ENCODE measurements around the gene IRX4.

The IRX4 gene

DNA sequence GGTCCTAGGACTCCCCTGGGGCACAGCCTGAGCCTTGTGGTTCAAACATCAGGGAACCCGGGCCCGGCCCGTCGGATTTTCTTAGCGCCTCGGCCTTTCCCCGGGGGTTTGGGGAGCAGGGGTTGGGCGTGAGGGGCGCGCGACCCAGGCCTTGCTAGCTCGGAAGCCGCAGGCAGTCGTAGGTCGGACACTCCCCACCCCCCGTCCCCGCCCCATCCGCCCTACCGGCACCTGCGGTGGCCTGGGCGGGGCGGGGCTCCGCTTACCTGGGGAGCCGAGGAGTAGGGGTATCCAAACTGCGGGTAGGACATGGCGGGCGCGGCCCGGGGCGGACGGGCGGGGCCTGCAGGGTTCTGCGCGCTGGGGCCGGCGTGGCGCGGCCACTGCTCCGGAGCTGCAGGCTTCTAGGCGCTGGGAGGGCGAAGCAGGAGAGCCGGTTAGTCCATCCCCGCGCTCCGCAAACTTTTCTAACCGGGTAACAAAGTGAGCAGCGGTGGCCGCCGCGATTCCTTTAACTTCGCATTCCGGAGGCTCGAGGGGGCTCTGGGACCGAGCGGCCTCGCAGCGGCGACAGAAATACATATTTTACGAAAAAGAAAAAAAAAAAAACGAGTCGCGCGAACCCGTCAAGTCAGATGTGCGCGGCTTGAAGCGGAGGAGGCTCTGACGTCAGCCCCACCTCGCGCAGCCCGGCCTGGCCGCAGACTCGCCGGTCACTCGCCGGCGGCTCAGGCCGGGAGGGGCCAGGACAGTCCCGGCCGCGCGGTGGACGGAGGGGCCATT, at the start of gene IRX4:
TSS of gene IRX4 (minus strand) at position 589 of the 783 bp plus-strand sequence. CDS start at position 311, 278 bp downstream.
- no peak for TF ChIP-seq ZNF274 (IDR thresholded peaks at IDR 0.05; ENCODE audit: low read depth, low read length)
- no peak within 1 kb of the TSS for H3K4me3 ChIP-seq (ENCODE audit: low read length)

GRCh38 chr5:1931604-1932231, 49.0 kb upstream of the IRX4 start:
- TF ChIP-seq ZNF274 (IDR thresholded peaks at IDR 0.05; ENCODE audit: low read depth, low read length) = no peak
- H3K4me3 ChIP-seq (ENCODE audit: low read length) = no peak overlapping the region

DNA sequence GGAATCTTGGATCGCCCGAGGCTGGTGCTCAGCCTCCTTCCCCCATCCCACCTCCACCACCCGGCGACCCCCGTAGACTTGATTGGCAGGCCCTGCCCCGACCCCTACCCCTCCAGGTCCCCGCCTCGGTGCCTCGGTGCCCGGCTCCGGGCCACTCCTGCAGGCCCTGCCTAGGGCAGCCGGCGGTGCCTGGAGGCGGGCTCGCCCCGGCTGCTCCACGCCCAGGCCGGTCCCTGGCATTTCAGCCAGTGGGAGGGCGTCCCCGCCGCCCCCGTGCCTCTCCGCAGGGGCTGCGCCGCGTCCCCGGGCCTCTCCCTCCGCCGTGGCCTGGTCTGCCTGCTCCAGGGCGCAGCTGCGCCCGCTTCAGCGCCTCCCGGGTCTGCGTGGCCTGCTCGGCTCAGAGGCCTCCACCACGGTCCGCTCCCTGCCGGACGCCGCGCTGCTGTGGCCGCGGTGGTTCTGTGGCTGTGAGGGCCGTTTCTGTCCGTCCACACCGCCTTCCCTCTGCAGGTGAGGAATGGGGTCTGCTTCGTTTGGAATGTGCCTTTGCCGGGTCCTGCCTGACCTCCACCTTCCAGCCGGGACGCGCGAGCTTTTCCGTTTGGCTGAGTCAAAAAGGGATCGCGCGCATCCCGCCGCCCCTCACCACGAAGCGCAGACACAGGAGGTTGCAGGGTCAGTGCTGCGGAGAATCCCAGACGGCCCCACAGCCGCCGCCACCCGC, 48.3 kb upstream of the IRX4 start:
- no peak for TF ChIP-seq ZNF274 (IDR thresholded peaks at IDR 0.05; ENCODE audit: low read depth, low read length)
- H3K4me3 ChIP-seq (ENCODE audit: low read length) = no peak overlapping the region

GRCh38 chr5:1930501-1930879, 47.8 kb upstream of the IRX4 start:
- no peak overlapping the region for H3K4me3 ChIP-seq (ENCODE audit: low read length)
- TF ChIP-seq ZNF274 (IDR thresholded peaks at IDR 0.05; ENCODE audit: low read depth, low read length) = no peak

DNA sequence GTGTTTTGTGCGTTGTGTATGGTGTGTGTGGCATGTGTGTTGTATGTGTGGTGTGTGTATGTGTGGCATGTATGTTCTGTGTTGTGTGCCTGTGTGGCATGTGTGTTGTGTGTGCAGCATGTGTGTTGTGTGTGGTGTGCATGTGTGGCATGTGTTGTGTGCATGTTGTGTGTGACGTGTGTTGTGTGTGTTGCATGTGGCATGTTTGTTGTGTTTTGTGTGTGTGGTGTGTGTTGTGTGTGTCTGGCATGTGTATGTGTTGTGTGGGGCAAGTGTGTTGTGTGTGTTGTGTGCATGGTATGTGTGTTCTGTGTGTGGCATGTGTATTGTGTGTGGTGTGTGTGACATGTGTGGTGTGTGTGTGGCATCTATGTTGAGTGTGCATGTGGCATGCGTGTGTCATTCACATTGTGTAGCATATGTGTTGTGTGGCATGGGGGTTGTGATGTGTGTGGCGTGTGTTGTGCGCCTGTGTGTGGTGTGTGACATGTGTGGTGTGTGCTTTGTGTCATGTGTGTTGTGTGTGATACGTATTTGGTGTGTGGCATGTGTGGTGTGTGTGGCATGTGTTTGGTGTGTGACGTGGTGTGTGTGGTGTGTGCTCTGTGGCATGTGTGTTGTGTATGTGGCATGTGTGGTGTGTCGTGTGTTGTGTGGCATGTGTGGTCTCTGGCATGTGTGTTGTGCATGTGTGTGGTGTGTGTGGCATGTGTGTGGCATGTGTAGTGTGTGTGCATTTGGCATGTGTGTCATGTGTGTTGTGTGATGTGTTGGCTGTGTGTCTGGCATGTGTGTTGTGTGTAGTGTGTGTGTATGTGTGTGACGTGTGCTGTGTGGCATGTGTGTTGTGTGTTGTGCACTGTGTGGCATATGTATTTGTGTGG, 46.6 kb upstream of the IRX4 start:
- TF ChIP-seq ZNF274 (IDR thresholded peaks at IDR 0.05; ENCODE audit: low read depth, low read length) = no peak
- no peak overlapping the region for H3K4me3 ChIP-seq (ENCODE audit: low read length)

- H3K4me3 ChIP-seq (ENCODE audit: low read length) = no peak overlapping the region
- TF ChIP-seq ZNF274 (IDR thresholded peaks at IDR 0.05; ENCODE audit: low read depth, low read length) = no peak
Observed at GRCh38 chr5:1926471-1927341, 44.0 kb upstream of the IRX4 start.

DNA sequence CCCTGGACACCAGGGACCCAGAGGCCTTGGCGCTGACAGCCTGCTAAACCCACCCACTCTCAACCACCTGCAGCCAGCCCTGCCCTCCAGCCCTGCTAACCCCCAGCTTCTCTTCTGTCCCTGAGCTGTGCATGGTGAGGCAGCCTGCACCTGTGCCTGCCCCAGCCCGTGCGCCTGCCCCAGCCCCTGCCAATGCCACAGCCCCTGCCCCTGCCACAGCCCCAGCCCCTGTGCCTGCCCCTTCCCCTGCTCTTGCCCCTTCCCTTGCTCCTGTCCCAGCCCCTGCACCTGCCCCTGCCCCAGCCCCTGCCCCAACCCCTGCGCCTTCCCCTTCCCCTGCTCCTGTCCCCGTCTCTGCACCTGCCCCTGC, 43.3 kb upstream of the IRX4 start:
- H3K4me3 ChIP-seq (ENCODE audit: low read length) = no peak overlapping the region
- no peak for TF ChIP-seq ZNF274 (IDR thresholded peaks at IDR 0.05; ENCODE audit: low read depth, low read length)

DNA sequence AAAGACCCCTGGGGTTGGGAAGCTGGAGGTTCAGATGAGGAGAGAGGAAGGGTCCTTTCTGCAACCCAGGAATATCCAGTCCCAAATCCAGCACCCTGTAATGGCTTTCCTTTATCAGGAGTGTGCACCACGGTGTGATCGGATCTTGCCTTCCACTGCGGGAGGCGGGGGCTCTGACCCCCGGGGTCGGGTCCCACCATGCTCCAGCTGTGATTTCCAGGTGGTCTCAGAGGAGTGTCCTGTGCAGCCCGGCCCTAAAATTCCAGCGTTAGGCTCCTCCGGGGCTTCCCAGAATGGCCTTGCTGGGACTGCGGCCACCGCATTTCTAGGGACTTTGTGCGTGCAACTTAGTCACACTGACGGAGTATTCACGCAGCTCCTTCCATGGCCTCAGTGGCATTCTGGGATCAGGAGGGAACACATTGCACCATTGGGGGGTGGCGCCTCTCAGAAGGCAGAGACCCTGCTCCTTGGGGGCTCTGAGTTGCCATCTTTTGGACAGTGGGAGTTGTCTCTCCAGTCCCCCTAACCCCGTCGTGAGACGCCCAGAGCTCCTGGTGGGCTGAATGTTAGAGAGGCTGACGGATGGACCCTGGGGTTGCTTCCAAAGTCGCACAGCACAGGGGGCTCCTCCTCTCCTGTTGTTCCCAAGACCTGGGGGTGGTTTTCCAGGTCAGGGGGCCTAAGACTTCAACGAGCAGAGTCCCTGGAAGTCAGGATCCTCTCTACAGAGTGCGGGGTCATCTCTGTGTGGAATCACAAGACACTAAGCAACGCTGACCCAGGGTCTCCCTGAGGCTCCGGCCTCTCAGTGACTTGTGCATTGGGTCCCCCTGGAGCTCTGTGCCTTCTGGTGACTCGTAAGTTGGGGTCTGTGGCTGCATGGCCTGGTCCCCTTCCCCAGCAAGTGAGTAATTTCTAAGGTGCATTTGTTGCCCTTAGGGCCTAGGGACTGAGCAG, 42.7 kb upstream of the IRX4 start:
- no peak for TF ChIP-seq ZNF274 (IDR thresholded peaks at IDR 0.05; ENCODE audit: low read depth, low read length)
- no peak overlapping the region for H3K4me3 ChIP-seq (ENCODE audit: low read length)

- no peak for TF ChIP-seq ZNF274 (IDR thresholded peaks at IDR 0.05; ENCODE audit: low read depth, low read length)
- H3K4me3 ChIP-seq (ENCODE audit: low read length) = no peak overlapping the region
Observed at GRCh38 chr5:1923766-1924165, 41.0 kb upstream of the IRX4 start.

- no peak for TF ChIP-seq ZNF274 (IDR thresholded peaks at IDR 0.05; ENCODE audit: low read depth, low read length)
- no peak overlapping the region for H3K4me3 ChIP-seq (ENCODE audit: low read length)
Observed at GRCh38 chr5:1923341-1923740, 40.6 kb upstream of the IRX4 start.

DNA sequence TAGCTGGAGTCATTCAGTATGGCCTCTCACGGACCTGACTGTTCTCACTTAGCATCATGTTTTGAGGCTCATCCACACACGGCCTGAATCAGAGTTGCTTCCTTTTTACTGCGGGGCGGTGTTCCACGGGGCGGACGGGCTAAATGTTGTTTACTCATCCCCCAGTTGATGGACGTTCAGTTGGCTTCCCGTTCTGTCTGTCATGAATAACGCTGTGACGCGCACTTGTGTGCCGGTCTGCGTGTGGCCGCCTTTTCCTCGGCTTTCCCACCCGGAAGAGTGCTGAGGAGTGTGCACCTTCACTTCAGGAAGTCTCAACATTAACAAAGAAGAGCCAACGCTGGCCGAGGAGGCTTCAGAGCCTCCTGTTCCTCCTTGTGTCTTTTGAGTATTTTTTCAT, 39.0 kb upstream of the IRX4 start:
- TF ChIP-seq ZNF274 (IDR thresholded peaks at IDR 0.05; ENCODE audit: low read depth, low read length) = no peak
- no peak overlapping the region for H3K4me3 ChIP-seq (ENCODE audit: low read length)

- no peak overlapping the region for H3K4me3 ChIP-seq (ENCODE audit: low read length)
- TF ChIP-seq ZNF274 (IDR thresholded peaks at IDR 0.05; ENCODE audit: low read depth, low read length) = no peak
Observed at GRCh38 chr5:1919750-1920149, 37.0 kb upstream of the IRX4 start.
